ENCODE results near the gene PALLD.

GRCh38 chr4:168619266-168619631, 122.4 kb downstream of the PALLD start:
- TF ChIP-seq EZH2phosphoT487 (IDR thresholded peaks at IDR 0.05) (no peak), CTCF (IDR thresholded peaks at IDR 0.05) (no peak)
